HL-60 (cell line): ENCODE results near the gene ZMYND8.
"Not testable (repeated sequence)": the region's sequence is repeated elsewhere in the genome, so short reads cannot be mapped to it uniquely, and the experiment has no call there.

Source experiments
- DNase-seq, 2 experiments: peaks; one replicate each; pipeline ENCODE4 v3.0.0-alpha.2; 2010 to 2020; ENCODE audit warnings: low read depth in 1 of 2, low spot score in 1 of 2
- H3K27ac ChIP-seq: fragments of 250-450 bp; sonication (Bioruptor Pico); replicated peaks from 2 replicates; pipeline ENCODE4 v1.5.1; 2020; ENCODE audit warnings: mild to moderate bottlenecking, moderate library complexity
- H3K27me3 ChIP-seq: fragments of 250-450 bp; sonication (Bioruptor Pico); 2 replicates; pipeline ENCODE4 v1.5.1; 2021; ENCODE audit warnings: mild to moderate bottlenecking, moderate library complexity; ENCODE audit not compliant: insufficient read depth, poor library complexity, severe bottlenecking
- H3K4me3 ChIP-seq: replicated peaks from 2 replicates; pipeline ENCODE4 v1.5.1; 2011; ENCODE audit warnings: mild to moderate bottlenecking, control low read depth, low read length; ENCODE audit not compliant: insufficient read depth
- CTCF ChIP-seq: IDR thresholded peaks from one replicate; pipeline ENCODE4 v1.5.1; 2011; ENCODE audit warnings: low read length, control low read depth, inconsistent platforms; ENCODE audit not compliant: insufficient read depth
- GABPA ChIP-seq: IDR thresholded peaks from 2 replicates; pipeline ENCODE4 v1.6.1; 2012; ENCODE audit warnings: low read depth
- POLR2AphosphoS5 ChIP-seq: IDR thresholded peaks from 2 replicates; pipeline ENCODE4 v1.6.1; 2012; ENCODE audit warnings: low read depth
- REST ChIP-seq: IDR thresholded peaks from 2 replicates; pipeline ENCODE4 v1.6.1; 2012; ENCODE audit warnings: low read depth; ENCODE audit not compliant: insufficient replicate concordance
- SPI1 ChIP-seq: IDR thresholded peaks from 2 replicates; pipeline ENCODE4 v1.6.1; 2012; ENCODE audit warnings: low read depth, mild to moderate bottlenecking, borderline replicate concordance

Gene ZMYND8

GRCh38 chr20:47241345-47241781 lies 115.1 kb downstream of the ZMYND8 start:
- Histone ChIP-seq H3K4me3 (no peak overlapping the region), H3K27ac (no peak overlapping the region), H3K27me3 (no peaks in the 10 kb centered on the region)
- TF ChIP-seq CTCF, result no peak
- no peak for TF ChIP-seq GABPA
- no peak for TF ChIP-seq REST
- TF ChIP-seq SPI1, result no peak
- TF ChIP-seq POLR2AphosphoS5, result no peak
- DNase-seq, result no peak

- DNase-seq, H3K27ac ChIP-seq, H3K27me3 ChIP-seq, H3K4me3 ChIP-seq: not testable (repeated sequence)
These were observed 116.4 kb downstream of the ZMYND8 start for GRCh38 chr20:47240096-47240495.

GRCh38 chr20:47239719-47240067 lies 116.8 kb downstream of the ZMYND8 start:
- no peak overlapping the region for H3K4me3 ChIP-seq
- no peak for TF ChIP-seq REST
- TF ChIP-seq POLR2AphosphoS5, result no peak
- TF ChIP-seq SPI1, result no peak
- no peak for TF ChIP-seq CTCF
- no peak for TF ChIP-seq GABPA
- H3K27ac ChIP-seq, result no peak overlapping the region

GRCh38 chr20:47238780-47239718 lies 117.5 kb downstream of the ZMYND8 start:
- no peak overlapping the region for H3K4me3 ChIP-seq
- no peaks in the 10 kb centered on the region for H3K27me3 ChIP-seq
- DNase-seq, result no peak
- H3K27ac ChIP-seq, result no peak overlapping the region
- TF ChIP-seq GABPA (no peak), POLR2AphosphoS5 (no peak), CTCF (no peak), SPI1 (no peak), REST (no peak)

More at GRCh38 chr20:47239719-47240067, 116.8 kb downstream of the ZMYND8 start:
- no peaks in the 10 kb centered on the region for H3K27me3 ChIP-seq
- no peak for DNase-seq
